Stimulated activated CD4-positive, alpha-beta T cell treated with anti-CD3 and anti-CD28 coated beads, Interleukin-1b, Interleukin-23, amount 100 ng/mL, for 4 hours (primary cell): ENCODE results near the gene VGLL1.

Experiments
- DNase-seq, 2 donors: peaks; one replicate each; pipeline ENCODE4 v3.0.0-alpha.2; 2020; ENCODE audit warnings: low read depth in 2 of 2

VGLL1 gene

GRCh38 chrX:136551410-136551809, 19.4 kb downstream of the VGLL1 start:
- no peak for DNase-seq

- no peak for DNase-seq
Observed at GRCh38 chrX:136555694-136556093, 23.7 kb downstream of the VGLL1 start.

GRCh38 chrX:136572030-136572429, 40.0 kb downstream of the VGLL1 start:
- DNase-seq = no peak

- DNase-seq = no peak
Observed at GRCh38 chrX:136574548-136574947, 42.5 kb downstream of the VGLL1 start.

- peak; percentile 40 to 50 for DNase-seq
Observed at GRCh38 chrX:136577552-136577951, 45.5 kb downstream of the VGLL1 start.

GRCh38 chrX:136580316-136580715, 48.3 kb downstream of the VGLL1 start:
- no peak for DNase-seq

- no peak for DNase-seq
Observed at GRCh38 chrX:136582624-136583023, 50.6 kb downstream of the VGLL1 start.

- DNase-seq = no peak
Observed at GRCh38 chrX:136584545-136584944, 52.5 kb downstream of the VGLL1 start.

- no peak for DNase-seq
Observed at GRCh38 chrX:136585262-136585661, 53.2 kb downstream of the VGLL1 start.

- DNase-seq = no peak
Observed at GRCh38 chrX:136585960-136586359, 53.9 kb downstream of the VGLL1 start.

GRCh38 chrX:136586386-136586785, 54.4 kb downstream of the VGLL1 start:
- no peak for DNase-seq

- no peak for DNase-seq
Observed at GRCh38 chrX:136587532-136587931, 55.5 kb downstream of the VGLL1 start.

GRCh38 chrX:136588036-136588435, 56.0 kb downstream of the VGLL1 start:
- DNase-seq = no peak

GRCh38 chrX:136589966-136590365, 58.0 kb downstream of the VGLL1 start:
- no peak for DNase-seq

GRCh38 chrX:136597356-136597755, 65.3 kb downstream of the VGLL1 start:
- DNase-seq = no peak

- no peak for DNase-seq
Observed at GRCh38 chrX:136597954-136598353, 65.9 kb downstream of the VGLL1 start.

GRCh38 chrX:136598631-136599030, 66.6 kb downstream of the VGLL1 start:
- DNase-seq = no peak

- DNase-seq = no peak
Observed at GRCh38 chrX:136600059-136600458, 68.0 kb downstream of the VGLL1 start.
